ENCODE data around the gene ATP4B. TPM values are rescaled to one million over a fixed set of nuclear protein-coding genes. Genes with fewer than 3 reads are reported as not detected.

The ATP4B gene
- total and polyA plus RNA-seq, 2 donors (not counting 3 experiments of a cell fraction or from before 2014, with no cell fraction given): 0.06 TPM; not detected in 1

GRCh38 chr13:113666329-113666670 is 8.3 kb upstream of the ATP4B start:
- no peak overlapping the region for H3K4me3 ChIP-seq (replicated peaks in 1 of 3; ENCODE audit: insufficient read depth in 1 of 3, low read depth in 1 of 3, low read length in 3 of 3)
- H3K79me2 ChIP-seq (ENCODE audit: control insufficient read depth, insufficient read depth, low read length): no peaks in the 10 kb centered on the region
- no peaks in the 10 kb centered on the region for H3K9me3 ChIP-seq (replicated peaks; ENCODE audit: control insufficient read depth, insufficient read depth, low read length)
- H3K27ac ChIP-seq (ENCODE audit: insufficient read depth, low read depth, low read length): no peak overlapping the region
- H4K20me1 ChIP-seq (replicated peaks; ENCODE audit: control insufficient read depth, extremely low read depth, insufficient read depth, low read length): no peaks in the 10 kb centered on the region
- H3K36me3 ChIP-seq (ENCODE audit: control insufficient read depth in 2 of 2, extremely low read depth in 1 of 2, insufficient read depth in 2 of 2, low read length in 2 of 2): no peaks in the 10 kb centered on the region
- TF ChIP-seq POLR2A (IDR thresholded peaks at IDR 0.05; ENCODE audit: low read depth, low read length) (no peak), EZH2 (IDR thresholded peaks at IDR 0.05; ENCODE audit: borderline replicate concordance, low read depth, low read length, severe bottlenecking) (no peak), GATA2 (IDR thresholded peaks at IDR 0.05; ENCODE audit: insufficient read depth, insufficient read length, low read depth, low read length) (no peak), FOS (IDR thresholded peaks at IDR 0.05; ENCODE audit: borderline replicate concordance, insufficient read depth, low read length) (no peak), JUN (IDR thresholded peaks at IDR 0.05; ENCODE audit: borderline replicate concordance, insufficient read depth, insufficient read length, low read depth) (no peak), MYC (IDR thresholded peaks at IDR 0.05; ENCODE audit: low read depth, low read length) (no peak), CTCF (IDR thresholded peaks at IDR 0.05; ENCODE audit: extremely low read depth in 1 of 2, insufficient read depth in 1 of 2, low read depth in 1 of 2, low read length in 2 of 2) (no peak), MAX (IDR thresholded peaks at IDR 0.05; ENCODE audit: insufficient read depth, insufficient read length) (no peak), POLR2AphosphoS5 (IDR thresholded peaks at IDR 0.05; ENCODE audit: insufficient read depth, low read depth, low read length) (no peak)
- no peak overlapping the region for H3K9ac ChIP-seq (replicated peaks; ENCODE audit: extremely low read depth, insufficient read depth, low read length)
- dilution Hi-C loops (cut with MboI; ENCODE audit: extremely low pct_ligation_motif_present, low sequenced_read_pairs) (no loop called here), intact Hi-C loops (cut with micrococcal nuclease) (no loop called here)
- H3K27me3 ChIP-seq (ENCODE audit: control insufficient read depth in 2 of 2, insufficient read depth in 2 of 2, low read length in 2 of 2): peaks cover 2% of the 10 kb centered on the region in 2 experiments
- no peak for FAIRE-seq
- ChIA-PET POLR2A (no interaction called here), CTCF (interaction anchor here (0.8 to 2.6 kb wide), 4 partner anchors 17 to 281 kb away, joined by 3 to 10 read pairs (median 3); no protein-coding TSS in a partner anchor)
- no peaks in the 10 kb centered on the region for H3K4me1 ChIP-seq (ENCODE audit: control insufficient read depth, extremely low read depth, insufficient read depth, low read length)
- no TSS peak for BruUV-seq (replicated peaks)
- no peak overlapping the region for H3K4me2 ChIP-seq (ENCODE audit: insufficient read depth, low read length)
- DNase-seq (ENCODE audit: low read depth, low spot score): no peak
- H3K9me1 ChIP-seq (replicated peaks; ENCODE audit: control insufficient read depth, extremely low read depth, insufficient read depth, low read length): no peaks in the 10 kb centered on the region
- no peak overlapping the region for H2AFZ ChIP-seq (ENCODE audit: low read depth, low read length)

Measured in endothelial cell of umbilical vein (primary cell).